HT-29 (cell line): ENCODE measurements around the gene BAZ2B. TPM values are rescaled to one million over a fixed set of nuclear protein-coding genes. Genes with fewer than 3 reads are reported as not detected.
"Not testable (repeated sequence)": the region's sequence is repeated elsewhere in the genome, so short reads cannot be mapped to it uniquely, and the experiment has no call there.

Source experiments
- DNase-seq: peaks from one replicate; pipeline ENCODE4 v3.0.0-alpha.2; 2015; ENCODE audit warnings: low spot score
- total RNA-seq: library from RNA; depleted of rRNA; stranded (reverse); fragments of >200 nt; shearing (Covaris generic); gene quantifications from 2 replicates; pipeline ENCODE4 v1.2.3, GENCODE V29; 2014

The BAZ2B gene
- total RNA-seq, 1 experiment from 2014 or later, result 25.2 TPM

DNA sequence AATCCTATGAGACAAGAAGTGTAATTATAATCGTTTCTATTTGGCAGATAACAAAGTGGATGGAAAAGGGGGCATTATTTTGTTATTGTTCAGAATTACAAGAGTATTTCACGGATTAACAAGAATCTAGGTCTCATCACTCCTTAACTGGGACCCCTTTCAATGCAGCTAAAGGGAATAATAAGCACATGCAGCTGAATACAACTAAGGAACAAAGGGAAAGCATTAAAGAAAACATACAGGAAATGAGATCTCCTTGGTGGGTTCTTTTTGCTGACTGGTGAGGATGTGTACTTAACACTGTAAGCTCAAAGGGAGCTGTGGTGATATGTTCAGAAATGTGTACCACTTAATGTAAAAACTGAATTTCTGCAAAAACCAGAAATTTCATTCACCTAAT is 189.3 kb downstream of the BAZ2B start:
- no peak for DNase-seq

DNA sequence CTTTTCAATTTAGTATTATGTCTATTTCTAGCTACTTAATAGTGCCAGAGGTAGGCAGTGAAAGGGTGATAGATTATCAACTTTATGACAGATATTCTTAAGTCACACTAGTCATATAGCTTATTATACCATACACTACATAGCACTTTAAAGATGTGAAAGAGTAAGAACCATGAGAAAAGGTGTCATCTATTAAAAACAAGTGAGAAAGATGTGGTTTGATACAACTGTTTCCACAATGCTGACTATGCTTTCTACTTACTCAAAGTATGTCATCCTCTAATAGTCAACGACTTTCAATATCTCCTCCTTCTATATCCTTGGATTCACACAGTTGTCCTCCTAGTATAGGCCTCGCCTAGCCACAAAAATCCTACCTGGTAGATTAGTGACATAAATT is 196.9 kb downstream of the BAZ2B start:
- no peak for DNase-seq

DNA sequence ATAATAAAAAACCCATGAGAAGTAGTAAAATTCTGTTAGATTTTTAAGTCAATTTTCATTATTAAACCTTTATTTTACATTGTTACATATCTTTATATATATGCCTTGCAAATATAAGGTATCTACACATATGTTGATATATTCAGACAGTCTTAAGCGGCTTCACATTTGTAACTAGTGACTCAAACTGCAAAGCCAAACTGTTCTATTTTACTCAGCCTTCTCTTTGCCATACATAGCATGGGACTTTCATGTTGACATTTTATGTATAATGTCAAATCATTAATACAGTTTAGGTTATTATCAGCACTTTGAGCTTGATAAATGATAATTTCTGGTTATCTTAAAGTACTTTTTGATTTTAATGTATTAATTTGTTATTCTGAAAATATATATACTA is 204.9 kb downstream of the BAZ2B start:
- DNase-seq, result no peak

DNA sequence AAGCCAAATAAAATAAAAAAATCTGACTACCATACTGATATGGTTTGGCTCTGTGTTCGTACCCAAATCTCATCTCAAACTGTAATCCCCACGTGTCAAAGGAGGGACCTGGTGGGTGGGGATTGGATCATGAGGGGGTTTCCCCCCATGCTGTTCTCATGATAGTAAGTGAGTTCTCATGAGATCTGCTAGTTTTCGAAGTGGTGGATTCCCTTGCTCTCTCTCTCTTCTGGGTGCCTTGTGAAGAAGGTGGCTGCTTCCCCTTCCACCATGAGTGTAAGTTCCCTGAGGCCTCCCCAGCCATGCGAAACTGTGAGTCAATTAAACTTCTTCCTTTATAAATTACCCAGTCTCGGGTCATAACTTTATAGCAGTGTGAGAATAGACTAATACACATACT is 206.1 kb downstream of the BAZ2B start:
- no peak for DNase-seq

DNA sequence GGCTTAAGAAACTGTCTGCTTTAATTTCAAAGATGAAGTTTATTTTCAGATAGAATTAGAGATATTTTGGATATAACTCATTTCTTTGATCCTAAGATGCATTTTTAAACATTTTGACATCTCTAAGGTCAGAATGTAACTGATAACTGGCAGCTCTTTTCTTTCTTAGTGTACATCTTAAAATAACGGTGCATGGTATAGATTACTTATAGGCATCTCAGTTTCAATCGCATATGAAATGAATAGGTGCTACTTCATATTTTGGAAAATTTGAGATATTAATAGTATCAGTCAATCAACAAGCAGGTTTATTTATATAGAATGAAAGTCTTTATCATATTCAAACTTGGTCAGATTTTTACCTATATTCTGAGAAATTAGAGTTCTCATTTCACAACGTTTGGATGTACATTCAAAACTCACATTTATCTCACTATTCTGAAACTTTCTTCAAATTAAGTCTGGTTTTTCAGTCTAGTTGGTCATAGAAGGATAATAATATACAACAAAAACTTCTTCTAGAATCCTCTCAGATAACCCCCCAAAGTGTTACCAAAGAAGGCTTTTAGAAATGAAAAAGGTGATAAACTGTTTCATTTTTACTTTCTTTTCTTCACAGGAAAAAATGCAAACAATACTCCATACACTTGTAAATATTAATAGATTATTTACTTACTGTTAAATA is 207.1 kb downstream of the BAZ2B start:
- DNase-seq, result no peak

DNA sequence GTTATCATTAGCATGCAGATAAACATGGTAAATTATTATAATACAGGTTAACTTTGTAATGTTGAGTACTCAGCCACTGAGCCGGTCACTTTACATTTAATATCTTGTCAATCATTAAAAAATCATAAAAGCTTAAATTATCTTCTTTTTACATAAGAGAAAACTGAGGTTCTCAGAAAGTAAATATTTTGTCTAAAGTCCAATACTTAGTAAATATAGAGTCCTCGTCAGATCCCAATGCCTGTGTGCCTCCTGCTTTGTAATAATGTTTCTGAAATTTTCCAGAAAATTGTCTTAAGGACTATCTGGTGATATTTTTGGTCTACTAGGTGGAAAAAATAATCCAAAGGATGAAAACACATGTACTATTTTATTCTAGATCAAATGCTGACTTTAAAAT is 213.6 kb downstream of the BAZ2B start:
- no peak for DNase-seq

DNA sequence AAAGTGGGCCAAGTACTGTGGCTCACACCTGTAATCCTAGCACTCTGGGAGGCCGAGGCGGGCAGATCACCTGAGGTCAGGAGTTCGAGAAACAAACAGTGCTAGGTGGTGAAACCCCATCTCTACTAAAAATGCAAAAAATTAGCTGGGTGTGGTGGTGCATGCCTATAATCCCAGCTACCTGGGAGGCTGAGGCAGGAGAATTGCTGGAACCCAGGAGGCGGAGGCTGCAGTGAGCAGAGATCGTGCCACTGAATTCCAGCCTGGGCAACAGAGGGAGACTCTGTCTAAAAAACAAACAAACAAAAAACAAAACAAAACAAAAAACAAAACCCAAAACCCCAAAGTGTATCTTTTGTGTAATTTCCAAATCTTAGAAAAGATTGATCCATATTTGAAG is 214.2 kb downstream of the BAZ2B start:
- not testable (repeated sequence) for DNase-seq

DNA sequence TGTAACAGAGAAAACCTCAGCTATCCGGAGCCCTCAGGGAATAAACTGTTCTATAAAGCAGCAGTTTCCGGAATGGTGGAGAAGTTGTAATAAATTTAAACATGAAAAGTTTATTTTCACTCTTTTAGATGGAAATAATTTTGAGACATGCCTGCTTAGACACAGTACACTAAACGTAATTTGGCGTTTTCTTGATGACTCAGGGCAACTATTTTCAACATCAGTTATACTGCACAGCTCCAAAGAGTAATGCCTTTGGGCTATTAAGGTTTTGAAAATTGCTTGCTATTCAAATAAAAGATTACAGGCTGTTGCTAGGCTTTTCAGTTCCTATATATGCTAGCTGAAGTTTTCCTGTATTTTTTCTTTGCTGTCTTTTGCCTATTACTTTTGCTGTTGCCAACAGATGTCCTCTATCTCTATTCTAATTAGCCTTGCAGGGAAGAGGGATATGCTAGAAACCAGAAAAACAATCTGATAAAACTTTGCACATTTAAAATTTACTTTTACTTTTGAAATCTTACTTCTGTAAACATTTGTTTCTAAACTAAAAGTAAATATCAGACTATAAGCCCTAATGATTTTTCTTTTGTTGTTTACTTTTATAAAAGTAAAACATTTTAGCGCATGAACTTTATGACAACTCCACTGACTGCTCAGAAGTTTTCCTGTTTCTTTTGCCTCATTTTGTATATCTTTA is 216.5 kb downstream of the BAZ2B start:
- no peak for DNase-seq

DNA sequence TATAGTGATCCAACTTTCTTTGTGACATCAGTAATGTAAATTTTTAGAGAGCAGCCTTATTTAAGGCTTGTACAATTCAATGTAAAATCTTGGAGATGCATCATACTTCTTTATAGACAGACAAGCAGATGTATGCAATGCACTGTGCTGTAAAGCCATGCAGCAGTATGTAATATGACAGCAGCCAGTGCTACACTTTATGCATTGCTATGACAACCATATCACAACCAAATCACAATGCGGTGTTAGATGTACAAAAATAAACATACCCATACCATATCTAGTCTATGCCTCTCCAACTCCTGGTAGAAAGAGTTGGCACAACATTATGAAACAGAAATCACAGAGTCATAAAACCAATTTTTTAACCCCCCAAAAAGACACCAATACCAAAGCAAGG is 219.5 kb downstream of the BAZ2B start:
- no peak for DNase-seq

DNA sequence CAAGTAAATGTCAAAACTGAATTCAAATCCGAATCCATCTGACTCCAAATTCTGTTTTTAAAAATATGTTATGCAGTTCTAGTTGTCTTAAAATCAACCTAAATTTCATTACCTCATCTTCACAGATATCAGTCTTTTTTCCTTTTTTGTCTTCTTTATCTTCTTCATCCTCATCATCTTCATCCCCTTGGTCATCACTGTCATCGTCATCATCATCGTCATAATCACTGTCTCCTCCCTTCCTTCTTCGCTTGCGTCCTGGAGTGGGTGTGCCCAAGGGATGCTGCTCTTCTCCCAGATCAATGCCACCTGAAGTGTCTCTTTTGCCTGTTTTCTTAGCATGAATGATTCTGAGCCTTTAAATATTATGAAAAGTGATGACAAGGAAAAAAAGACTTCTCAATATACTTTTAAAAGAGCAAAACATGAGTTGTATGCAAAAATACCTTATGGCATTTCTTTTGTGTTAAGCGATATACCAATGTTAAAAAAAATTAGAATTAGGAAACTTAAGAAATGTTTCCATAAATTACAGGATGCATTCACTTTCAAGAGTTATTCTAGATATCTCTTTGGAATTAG is 233.8 kb downstream of the BAZ2B start:
- DNase-seq, result no peak

DNA sequence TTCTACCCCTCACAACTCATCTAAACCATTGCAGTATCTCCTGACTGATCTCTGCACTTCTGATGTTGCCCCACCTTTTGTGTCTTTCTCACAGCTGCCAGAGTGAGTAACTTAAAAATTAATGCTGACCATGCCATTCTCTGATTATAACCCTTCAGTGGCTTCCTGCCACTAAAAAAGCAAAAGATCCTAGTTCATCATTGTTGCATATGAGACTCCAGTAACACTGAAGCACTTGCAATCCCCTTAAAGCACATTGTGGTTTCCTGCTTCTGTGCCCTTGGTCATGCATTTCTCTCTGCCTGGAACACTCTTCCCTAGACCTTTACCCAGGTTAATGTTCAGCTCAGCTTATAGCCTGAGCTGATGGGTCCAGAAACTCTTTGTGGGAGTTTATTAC is 234.8 kb downstream of the BAZ2B start:
- DNase-seq, result no peak

DNA sequence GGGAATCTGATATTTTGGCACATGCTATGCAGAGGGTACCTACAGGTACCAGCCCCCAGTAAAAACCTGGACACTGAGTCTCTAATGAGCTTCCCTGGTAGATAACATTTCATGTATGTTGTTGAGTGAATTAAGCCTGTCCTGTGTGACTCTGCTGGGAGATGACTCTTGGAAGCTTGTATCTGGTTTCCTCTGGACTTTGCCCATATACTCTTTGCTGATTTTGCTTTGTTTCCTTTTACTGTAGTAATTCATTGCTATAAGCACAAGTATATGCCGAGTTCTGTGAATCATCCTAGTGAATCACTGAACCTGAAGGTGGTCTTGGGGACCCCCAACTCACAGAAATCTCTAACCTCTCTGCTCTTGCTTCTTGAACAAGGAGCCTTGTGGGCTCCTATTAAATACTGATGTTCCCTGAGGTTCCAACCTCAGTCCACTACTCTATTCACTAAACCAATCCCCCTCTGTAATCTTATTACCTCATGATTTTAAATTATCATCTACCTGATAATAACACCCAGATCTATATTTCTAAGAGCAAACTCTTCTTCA is 235.6 kb downstream of the BAZ2B start:
- no peak for DNase-seq

DNA sequence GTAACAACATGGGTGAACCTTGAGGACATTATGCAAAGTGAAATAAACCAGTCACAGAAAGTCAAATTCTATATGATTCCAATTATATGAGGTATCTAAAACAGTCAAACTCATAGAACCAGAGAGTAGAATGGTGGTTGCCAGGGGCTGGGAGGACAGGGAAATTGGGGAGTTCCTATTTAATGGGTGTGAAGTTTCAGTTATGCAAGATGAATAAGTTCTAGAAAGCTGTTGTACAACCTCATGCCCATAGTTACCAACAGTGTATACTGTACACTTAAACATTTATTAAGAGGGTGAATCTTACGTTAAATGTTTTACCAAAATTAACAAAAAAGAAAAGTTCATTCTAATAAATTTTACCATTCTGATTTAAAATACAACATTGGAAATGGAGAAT is 237.2 kb downstream of the BAZ2B start:
- DNase-seq, result no peak

DNA sequence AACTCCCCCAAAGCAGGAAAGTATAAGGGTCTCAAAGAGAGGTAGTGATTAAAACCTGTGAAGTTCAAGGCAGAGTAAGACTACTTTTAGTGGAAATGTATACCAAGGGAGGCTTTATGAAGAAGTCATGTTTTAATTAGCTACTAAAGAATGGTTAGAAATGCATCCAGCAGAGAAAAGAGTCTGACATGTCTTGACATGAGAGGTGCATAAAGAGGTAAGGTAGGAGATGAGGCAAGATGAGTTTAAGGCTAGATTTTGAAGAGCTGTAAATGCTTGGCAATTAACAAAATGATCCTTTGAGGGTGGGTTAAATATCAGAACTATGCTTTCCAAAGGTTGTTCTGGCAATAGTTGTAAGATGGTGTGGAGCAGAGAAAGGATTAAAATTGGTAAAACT is 241.1 kb downstream of the BAZ2B start:
- no peak for DNase-seq

DNA sequence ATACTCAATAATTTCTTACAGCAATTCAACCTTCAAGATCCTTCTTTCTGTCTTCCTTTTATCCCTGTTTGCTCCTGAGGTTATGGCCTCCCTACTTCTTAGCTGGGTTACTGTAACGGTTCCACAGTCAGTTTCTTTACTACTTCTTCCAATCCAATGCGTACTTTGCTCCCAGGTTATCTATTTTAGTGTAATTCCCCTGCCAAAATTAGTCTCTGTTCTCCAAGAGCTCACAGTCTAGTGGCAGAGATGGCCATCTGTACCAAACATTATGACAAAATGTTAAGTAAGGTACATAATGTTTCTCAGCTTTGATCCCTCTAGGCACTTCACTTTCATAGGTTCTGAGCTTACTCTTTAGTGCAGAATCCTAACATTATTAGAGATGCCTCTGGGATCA is 244.8 kb downstream of the BAZ2B start:
- no peak for DNase-seq

DNA sequence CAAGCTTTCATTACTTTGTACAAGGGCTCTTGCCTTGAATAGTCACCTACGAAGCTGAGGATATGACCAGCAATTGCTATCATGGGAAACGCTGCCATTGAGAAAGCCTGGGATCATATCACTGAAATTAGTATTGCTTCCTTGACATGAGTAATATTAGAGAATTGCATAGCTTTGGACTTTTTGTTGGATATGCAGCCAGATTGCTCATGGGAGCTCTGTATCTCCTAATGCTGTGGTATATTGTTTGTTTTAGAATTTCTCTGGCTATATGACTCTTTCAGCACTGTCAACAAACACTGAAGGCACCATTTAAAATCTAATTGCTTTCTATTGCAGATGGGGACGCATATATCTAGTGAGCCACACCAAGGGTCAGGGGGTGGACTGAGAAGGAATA is 249.8 kb downstream of the BAZ2B start:
- DNase-seq, result no peak

DNA sequence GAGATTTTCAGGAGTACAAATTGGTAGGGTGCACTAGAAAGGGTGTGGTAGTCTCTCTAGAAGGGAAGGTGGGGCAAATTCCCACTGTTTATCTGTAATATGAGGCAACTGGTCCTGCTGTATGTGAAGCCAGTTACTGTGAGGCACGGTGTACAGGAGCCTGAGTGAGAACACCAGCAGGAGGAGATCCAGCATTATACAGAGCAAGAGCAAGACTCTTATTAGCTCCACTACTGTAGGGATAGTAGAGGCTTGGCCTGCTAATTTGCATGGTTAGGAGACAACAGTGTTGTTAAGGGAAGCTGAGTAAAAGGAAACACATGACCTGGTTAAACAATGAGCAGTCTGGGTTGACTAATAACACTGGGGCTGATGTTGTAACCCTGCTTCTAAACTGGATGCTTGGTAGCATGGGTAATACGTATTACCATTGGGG is 253.5 kb downstream of the BAZ2B start:
- no peak for DNase-seq

DNA sequence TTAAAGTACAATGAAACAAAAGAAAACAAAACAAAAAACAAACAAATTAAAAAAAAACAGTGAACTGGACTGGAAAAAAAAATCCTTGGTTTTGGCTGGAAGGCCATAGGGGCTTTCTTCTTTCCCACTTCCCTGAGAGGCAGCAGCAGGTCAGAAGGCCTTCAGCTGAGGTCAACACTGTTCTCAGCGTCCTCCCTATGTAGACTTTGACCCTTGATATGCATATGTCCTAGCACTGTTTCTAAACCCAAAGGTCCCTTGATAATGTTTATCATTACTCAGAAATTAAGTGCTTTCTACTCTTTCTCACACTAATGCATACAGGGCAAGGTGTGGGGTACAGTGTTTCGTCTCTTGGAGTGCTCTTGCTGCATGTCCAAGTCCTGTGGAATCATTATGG is 254.3 kb downstream of the BAZ2B start:
- no peak for DNase-seq

DNA sequence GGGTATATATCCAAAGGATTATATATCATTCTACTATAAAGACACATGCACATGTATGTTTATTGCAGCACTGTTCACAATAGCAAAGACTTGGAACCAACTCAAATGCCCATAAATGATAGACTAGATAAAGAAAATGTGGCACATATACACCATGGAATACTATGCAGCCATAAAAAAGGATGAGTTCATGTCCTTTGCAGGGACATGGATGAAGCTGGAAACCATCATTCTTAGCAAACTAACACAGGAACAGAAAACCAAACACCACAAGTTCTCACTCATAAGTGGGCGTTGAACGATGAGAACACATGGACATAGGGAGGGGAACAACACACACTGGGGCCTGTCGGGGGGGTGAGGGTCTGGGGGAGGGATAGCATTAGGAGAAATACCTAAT is 254.7 kb downstream of the BAZ2B start:
- not testable (repeated sequence) for DNase-seq

DNA sequence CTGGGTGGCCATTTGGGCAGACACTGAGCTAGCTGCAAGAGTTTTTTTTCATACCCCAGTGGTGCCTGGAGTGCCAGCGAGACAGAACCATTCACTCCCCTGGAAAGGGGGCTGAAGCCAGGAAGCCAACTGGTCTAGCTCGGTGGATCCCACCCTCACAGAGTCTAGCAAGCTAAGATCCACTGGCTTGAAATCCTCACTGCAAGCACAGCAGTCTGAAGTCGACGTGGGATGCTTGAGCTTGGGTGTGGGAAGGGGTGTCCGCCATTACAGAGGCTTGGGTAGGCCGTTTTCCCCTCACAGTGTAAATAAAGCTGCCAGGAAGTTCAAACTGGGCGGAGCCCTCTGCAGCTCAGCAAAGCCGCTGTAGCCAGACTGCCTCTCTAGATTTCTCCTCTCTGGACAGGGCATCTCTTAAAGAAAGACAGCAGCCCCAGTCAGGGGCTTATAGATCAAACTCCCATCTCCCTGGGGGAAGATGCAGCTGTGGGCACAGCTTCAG is 260.2 kb downstream of the BAZ2B start:
- no peak for DNase-seq

DNA sequence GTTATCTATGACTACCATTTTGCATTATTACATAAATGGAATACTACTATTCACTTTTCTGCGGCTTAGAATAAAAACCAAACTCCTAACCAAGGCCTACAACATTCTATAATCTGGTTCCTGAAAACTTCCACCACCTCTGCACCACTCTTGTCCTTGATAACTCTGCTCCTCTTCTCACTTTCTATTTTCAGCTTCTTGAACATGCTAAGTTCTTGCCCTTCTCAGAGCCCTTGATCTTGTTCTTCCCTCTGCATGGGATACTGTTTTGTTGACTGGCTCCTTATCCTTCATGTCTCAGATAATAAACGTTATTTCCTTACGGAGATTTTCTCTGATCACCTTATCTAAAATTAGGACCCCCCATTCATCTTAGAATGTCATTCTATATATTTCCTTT is 264.4 kb downstream of the BAZ2B start:
- no peak for DNase-seq

DNA sequence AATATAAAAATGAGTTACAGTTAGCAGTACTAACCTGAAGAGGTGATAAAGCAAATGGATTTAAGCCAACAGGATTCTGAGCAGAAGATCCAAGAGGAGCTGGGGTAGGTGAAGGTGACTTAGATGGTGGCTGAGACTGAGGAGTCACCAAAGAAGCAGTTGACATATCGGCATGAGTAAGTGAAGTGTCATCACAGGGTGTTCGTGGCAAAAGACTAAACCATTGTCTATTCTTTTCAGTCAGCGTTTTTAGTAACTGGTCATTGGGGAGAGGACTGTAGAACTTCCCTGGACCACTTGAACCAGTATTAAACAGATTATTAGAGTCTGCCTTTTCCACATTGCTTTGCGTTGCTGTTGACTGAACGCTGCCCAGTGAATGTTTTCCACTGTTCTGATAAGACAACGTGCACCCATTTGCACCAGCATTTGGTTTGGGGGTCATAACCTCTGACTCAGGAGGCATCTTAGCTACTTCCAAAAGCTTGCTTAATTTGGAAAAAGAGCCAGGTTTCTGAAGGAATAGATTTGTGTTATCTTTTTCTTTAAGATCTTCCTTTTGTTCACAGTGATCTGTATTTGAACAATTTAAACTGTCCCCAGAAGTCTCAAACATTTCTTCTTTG is 266.6 kb downstream of the BAZ2B start:
- DNase-seq, result no peak
